Natural killer cell (primary cell): ENCODE measurements around the gene SSBP4. TPM values are rescaled to one million over a fixed set of nuclear protein-coding genes. Genes with fewer than 3 reads are reported as not detected.

Source experiments
- ATAC-seq, 3 donors: fragments of 150-1000 bp in 2 of 3; fragments of 200-7000 bp in 1 of 3; cut with Tn5 transposase; 1 replicate in 1 of 3; 2 replicates in 2 of 3; pipeline ENCODE4 v1.10.0; 2021; ENCODE audit warnings: mild to moderate bottlenecking in 2 of 3, moderate library complexity in 2 of 3
- DNase-seq, 2 donors: peaks; one replicate each; pipeline versions ENCODE4 v3.0.0 to v3.0.0-alpha.2; 2013 to 2021; ENCODE audit warnings: mixed read lengths in 1 of 2
- H3K27ac ChIP-seq: one replicate; pipeline ENCODE4 v1.5.1; 2013; ENCODE audit warnings: mild to moderate bottlenecking, low read length
- H3K27me3 ChIP-seq: one replicate; pipeline ENCODE4 v1.6.1; 2013; ENCODE audit warnings: low read length; ENCODE audit not compliant: control insufficient read depth, insufficient read depth
- H3K36me3 ChIP-seq: one replicate; pipeline ENCODE4 v1.6.1; 2013; ENCODE audit warnings: low read length; ENCODE audit not compliant: control insufficient read depth, insufficient read depth
- H3K4me1 ChIP-seq: one replicate; pipeline ENCODE4 v1.6.1; 2013; ENCODE audit warnings: low read length; ENCODE audit not compliant: control insufficient read depth, insufficient read depth
- H3K4me3 ChIP-seq: one replicate; pipeline ENCODE4 v1.5.1; 2013; ENCODE audit warnings: low read length
- H3K9me3 ChIP-seq: one replicate; pipeline ENCODE4 v1.6.1; 2013; ENCODE audit warnings: low read length; ENCODE audit not compliant: control insufficient read depth, insufficient read depth
- H3K27ac Mint-ChIP-seq, 2 donors: one replicate each; pipeline ENCODE4 v1.8.0; 2022; ENCODE audit warnings: mild to moderate bottlenecking in 2 of 2, mixed read lengths in 2 of 2, moderate library complexity in 1 of 2
- H3K27me3 Mint-ChIP-seq, 2 donors: one replicate each; pipeline ENCODE4 v1.8.0; 2022; ENCODE audit warnings: low read depth in 2 of 2, mixed read lengths in 2 of 2
- H3K36me3 Mint-ChIP-seq: one replicate; pipeline ENCODE4 v1.8.0; 2022; ENCODE audit warnings: mixed read lengths
- H3K4me1 Mint-ChIP-seq, 2 donors: one replicate each; pipeline ENCODE4 v1.8.0; 2022; ENCODE audit warnings: mixed read lengths in 2 of 2
- H3K4me3 Mint-ChIP-seq: one replicate; pipeline ENCODE4 v1.8.0; 2022; ENCODE audit warnings: mild to moderate bottlenecking, moderate library complexity, mixed read lengths
- H3K9me3 Mint-ChIP-seq, 2 donors: one replicate each; pipeline ENCODE4 v1.8.0; 2022; ENCODE audit warnings: mixed read lengths in 2 of 2
- WGBS: methylation state at CpG from one replicate; pipeline ENCODE4 v1.1.7; 2013; ENCODE audit warnings: missing lambda C conversion rate; ENCODE audit not compliant: insufficient coverage; 5-methylcytosine and 5-hydroxymethylcytosine counted together
- intact Hi-C: fragments of 100-400 bp; cut with micrococcal nuclease; formaldehyde crosslinking; loops from one replicate; pipeline ENCODE4 v1.14.2; 2022
- total RNA-seq, 4 donors: library from RNA; stranded (reverse); fragments of 120-200 nt in 1 of 4; gene quantifications; one replicate each; pipeline versions ENCODE4 v1.2.3 to v1.2.4, GENCODE V29; 2013 to 2022
- TF ChIP-seq, protein P1 (sequence below): fragments of 200-600 bp; IDR thresholded peaks from one replicate; pipeline ENCODE4 v1.8.0; 2022; ENCODE audit warnings: antibody characterized with exemption

SSBP4 gene
- total RNA-seq, 3 donors from 2014 or later (not counting 1 experiment from before 2014, with no cell fraction given): 137 to 169 (median 158) TPM

DNA sequence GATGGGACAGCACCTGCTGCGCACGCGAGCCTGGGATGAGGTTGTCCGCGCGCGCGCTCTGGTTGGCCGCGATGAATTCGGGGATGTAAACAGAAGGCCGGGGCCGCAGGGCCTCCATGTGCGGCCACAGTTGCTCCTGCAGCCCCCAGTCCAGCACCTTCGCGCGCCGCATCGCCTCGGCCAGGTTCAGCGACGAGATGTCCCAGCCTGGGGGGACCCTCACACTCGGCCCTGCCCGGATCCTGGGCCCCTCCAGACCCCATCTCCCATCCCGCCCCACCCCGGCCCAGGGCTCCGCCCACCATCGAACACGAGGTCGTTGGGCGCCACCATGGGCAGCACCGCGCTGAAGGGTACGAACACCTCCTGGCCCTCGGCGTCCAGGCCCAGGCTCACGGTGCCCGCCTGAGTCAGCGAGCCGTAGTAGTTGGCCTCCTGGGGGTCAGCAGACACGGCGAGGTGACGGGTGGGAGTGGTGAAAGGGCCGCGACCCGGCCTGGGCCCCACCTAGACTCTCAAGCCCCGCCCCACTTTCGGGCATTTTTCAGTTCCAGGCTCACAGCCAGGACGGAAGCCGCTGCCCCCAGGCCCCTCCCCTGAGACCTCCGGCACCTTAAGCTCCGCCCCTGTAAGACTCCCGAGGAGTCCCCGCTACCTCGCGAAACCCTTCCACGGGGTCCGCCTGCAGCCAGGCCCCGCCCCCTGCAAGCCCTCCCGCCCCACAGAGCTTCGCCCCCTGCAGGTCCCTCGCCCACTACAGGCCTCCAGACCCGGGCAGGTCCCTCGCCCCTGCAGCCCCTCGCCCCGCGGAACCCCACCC is 17.7 kb downstream of the SSBP4 start:
- Histone ChIP-seq H3K9me3 (peaks cover 2% of the 10 kb centered on the region), H3K4me1 (peaks cover 53% of the 10 kb centered on the region), H3K36me3 (peaks cover 6% of the 10 kb centered on the region), H3K4me3 (peak overlapping the region; percentile 55), H3K27me3 (no peaks in the 10 kb centered on the region), H3K27ac (no peak overlapping the region)
- Mint-ChIP-seq H3K27me3 (no peaks in the 10 kb centered on the region), H3K36me3 (no peaks in the 10 kb centered on the region), H3K4me3 (peak overlapping the region; percentile 79), H3K4me1 (peaks cover 6 to 51% of the 10 kb centered on the region in 2 donors), H3K9me3 (no peaks in the 10 kb centered on the region), H3K27ac (peak overlapping the region in 1 of 2 donors; percentile 67)
- TF ChIP-seq, protein P1, sequence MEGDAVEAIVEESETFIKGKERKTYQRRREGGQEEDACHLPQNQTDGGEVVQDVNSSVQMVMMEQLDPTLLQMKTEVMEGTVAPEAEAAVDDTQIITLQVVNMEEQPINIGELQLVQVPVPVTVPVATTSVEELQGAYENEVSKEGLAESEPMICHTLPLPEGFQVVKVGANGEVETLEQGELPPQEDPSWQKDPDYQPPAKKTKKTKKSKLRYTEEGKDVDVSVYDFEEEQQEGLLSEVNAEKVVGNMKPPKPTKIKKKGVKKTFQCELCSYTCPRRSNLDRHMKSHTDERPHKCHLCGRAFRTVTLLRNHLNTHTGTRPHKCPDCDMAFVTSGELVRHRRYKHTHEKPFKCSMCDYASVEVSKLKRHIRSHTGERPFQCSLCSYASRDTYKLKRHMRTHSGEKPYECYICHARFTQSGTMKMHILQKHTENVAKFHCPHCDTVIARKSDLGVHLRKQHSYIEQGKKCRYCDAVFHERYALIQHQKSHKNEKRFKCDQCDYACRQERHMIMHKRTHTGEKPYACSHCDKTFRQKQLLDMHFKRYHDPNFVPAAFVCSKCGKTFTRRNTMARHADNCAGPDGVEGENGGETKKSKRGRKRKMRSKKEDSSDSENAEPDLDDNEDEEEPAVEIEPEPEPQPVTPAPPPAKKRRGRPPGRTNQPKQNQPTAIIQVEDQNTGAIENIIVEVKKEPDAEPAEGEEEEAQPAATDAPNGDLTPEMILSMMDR: no peak
- peak; percentile 69 to 90 for DNase-seq
- 22% methylated on average over 62 of the region's 67 CpGs for WGBS
- peak; percentile 61 to 73 (median 61) for ATAC-seq
- intact Hi-C loops: no loop called here

- TF ChIP-seq, protein P1: no peak
- Mint-ChIP-seq H3K4me1 (peaks cover 12 to 59% of the 10 kb centered on the region in 2 donors), H3K36me3 (no peaks in the 10 kb centered on the region), H3K4me3 (peak within 1 kb of the TSS; percentile 79), H3K27me3 (no peaks in the 10 kb centered on the region), H3K27ac (peak within 1 kb of the TSS in 1 of 2 donors; percentile 72), H3K9me3 (peaks cover 4% of the 10 kb centered on the region in 2 donors)
- Histone ChIP-seq H3K27me3 (no peaks in the 10 kb centered on the region), H3K9me3 (peaks cover 8% of the 10 kb centered on the region), H3K4me1 (peaks cover 56% of the 10 kb centered on the region), H3K4me3 (peak within 1 kb of the TSS; percentile 60), H3K36me3 (peaks cover 5% of the 10 kb centered on the region), H3K27ac (peak within 1 kb of the TSS; percentile 56)
- intact Hi-C loops: no loop called here
- peak in 1 of 2 donors; percentile 67 for DNase-seq
- under 1% methylated on average over 94 of the region's 99 CpGs for WGBS
- peak; percentile 17 to 33 (median 23) for ATAC-seq
These were observed 18.5 kb downstream of the SSBP4 start, which contains the start of gene ISYNA1 for GRCh38 chr19:18437491-18438330. Gene ISYNA1 (minus strand): TSS chr19:18438133. CDS start chr19:18437979, 154 bp downstream.

- Histone ChIP-seq H3K27me3 (no peaks in the 10 kb centered on the region), H3K9me3 (peaks cover 8% of the 10 kb centered on the region), H3K36me3 (peaks cover 4% of the 10 kb centered on the region), H3K4me1 (peaks cover 49% of the 10 kb centered on the region), H3K4me3 (no peak overlapping the region), H3K27ac (peak overlapping the region; percentile 49)
- no peak for ATAC-seq
- Mint-ChIP-seq H3K4me3 (no peak overlapping the region), H3K9me3 (peaks cover 4% of the 10 kb centered on the region in 2 donors), H3K27me3 (no peaks in the 10 kb centered on the region), H3K27ac (peak overlapping the region in 1 of 2 donors; percentile 72), H3K4me1 (peaks cover 15 to 62% of the 10 kb centered on the region in 2 donors), H3K36me3 (no peaks in the 10 kb centered on the region)
- WGBS: 65% methylated on average over 24 of the region's 24 CpGs
- TF ChIP-seq, protein P1: no peak
- no peak for DNase-seq
- intact Hi-C loops: no loop called here
These were observed 19.3 kb downstream of the SSBP4 start for GRCh38 chr19:18438331-18439024.
